Inferior parietal cortex (tissue), 1 donor: ENCODE results near the gene HNRNPA3.
A peak's percentile ranks its signal among the peaks of the same experiment; 100 is the strongest.
"Not testable (repeated sequence)": the region's sequence is repeated elsewhere in the genome, so short reads cannot be mapped to it uniquely, and the experiment has no call there.

Experiments used
- DNase-seq: peaks from one replicate; pipeline ENCODE4 v3.0.0-alpha.2; 2016; ENCODE audit errors: extremely low spot score

The HNRNPA3 gene

DNA sequence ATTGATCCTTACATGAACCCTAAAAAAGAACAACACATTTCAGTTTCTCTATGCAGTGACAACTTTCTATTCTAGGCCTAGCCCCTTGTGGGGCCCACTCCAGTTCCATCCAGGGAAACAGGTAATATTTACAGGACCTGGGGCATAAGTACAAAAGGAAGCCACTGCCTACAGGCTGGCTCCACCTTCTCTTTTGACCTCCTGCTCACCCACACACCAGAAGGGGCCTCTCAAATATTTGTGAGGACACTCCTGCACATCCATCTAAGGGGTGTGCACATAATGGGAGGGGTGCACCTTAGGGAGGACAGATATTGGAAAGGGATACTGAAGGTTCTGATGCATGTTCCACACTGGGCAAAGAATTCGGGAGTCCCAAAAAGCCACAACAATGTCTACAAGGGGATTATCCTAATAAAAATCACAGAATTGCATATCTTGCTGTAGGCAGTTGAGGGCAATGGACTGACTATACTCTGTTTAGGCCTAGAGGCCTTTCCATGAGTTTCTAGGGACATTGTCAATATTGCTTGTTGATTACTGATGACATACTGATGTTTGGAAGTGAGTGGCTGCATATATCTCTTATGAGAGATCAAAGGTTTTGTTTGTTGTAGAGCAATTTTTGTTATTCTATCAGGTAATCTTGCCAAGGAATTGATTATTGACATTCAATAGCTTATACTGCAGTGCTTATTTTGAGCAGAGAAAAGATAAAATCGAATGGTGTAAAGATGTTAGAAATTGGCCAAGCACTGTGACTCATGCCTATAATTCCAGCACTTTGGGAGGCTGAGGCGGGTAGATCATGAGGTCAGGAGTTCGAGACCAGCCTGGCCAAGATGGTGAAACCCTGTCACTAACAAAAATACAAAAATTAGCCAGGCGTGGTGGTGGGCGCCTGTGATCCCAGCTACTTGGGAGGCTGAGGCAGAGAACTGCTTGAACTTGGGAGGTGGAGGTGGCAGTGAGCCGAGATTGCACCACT is 23.8 kb upstream of the HNRNPA3 start:
- no peak for DNase-seq

- DNase-seq: no peak
Measured at GRCh38 chr2:177190941-177191340, 21.7 kb upstream of the HNRNPA3 start.

DNA sequence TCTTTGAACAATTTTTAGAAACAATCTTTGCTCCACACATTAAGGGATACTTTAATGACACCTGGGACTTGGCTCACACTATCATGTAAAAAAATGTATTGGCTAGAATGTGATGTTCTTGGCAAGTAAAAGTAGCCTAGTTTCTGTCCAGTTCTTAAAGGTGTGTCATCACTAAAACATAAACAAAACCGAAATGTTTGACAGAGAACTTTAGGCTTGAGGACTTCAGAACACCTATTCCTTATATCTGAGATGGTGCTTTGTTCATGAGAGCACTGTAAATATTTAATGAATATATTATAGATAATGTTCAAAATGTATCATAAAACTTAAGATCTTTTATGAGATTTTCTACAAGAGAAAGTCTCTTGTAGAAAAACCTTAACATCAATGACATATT is 19.8 kb upstream of the HNRNPA3 start:
- no peak for DNase-seq

GRCh38 chr2:177193240-177193639 is 19.4 kb upstream of the HNRNPA3 start:
- no peak for DNase-seq

GRCh38 chr2:177195194-177195593 is 17.4 kb upstream of the HNRNPA3 start:
- DNase-seq: no peak

GRCh38 chr2:177200419-177200818 is 12.2 kb upstream of the HNRNPA3 start:
- not testable (repeated sequence) for DNase-seq

- no peak for DNase-seq
Measured at GRCh38 chr2:177201919-177202346, 10.7 kb upstream of the HNRNPA3 start.

- DNase-seq: no peak
Measured at GRCh38 chr2:177204417-177204816, 8.2 kb upstream of the HNRNPA3 start.

GRCh38 chr2:177207101-177207500 is 5.5 kb upstream of the HNRNPA3 start:
- no peak for DNase-seq

DNA sequence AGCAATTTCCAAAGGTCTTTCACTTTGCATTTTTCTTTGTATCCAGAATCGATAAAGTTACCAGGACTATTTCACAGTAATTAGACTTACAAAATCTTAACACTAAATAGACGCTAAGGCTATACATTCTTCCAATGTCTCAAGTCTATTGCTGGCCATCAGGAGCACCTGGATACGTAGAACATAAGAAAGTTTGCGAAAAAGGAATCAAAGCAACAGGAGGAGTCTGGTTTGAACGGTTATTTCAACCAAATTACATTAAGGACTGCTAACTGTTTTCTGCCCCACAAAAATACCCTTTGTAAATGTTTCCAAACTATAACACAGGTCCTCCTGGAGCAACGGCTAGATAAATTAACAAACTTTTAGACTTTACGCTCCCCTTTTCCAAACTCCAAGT is 1.4 kb upstream of the HNRNPA3 start:
- no peak for DNase-seq

GRCh38 chr2:177211576-177212105 is 953 bp upstream of the HNRNPA3 start:
- no peak for DNase-seq

- peak; percentile 77 for DNase-seq
Measured at GRCh38 chr2:177212891-177213856, 580 bp downstream of the HNRNPA3 start.

DNA sequence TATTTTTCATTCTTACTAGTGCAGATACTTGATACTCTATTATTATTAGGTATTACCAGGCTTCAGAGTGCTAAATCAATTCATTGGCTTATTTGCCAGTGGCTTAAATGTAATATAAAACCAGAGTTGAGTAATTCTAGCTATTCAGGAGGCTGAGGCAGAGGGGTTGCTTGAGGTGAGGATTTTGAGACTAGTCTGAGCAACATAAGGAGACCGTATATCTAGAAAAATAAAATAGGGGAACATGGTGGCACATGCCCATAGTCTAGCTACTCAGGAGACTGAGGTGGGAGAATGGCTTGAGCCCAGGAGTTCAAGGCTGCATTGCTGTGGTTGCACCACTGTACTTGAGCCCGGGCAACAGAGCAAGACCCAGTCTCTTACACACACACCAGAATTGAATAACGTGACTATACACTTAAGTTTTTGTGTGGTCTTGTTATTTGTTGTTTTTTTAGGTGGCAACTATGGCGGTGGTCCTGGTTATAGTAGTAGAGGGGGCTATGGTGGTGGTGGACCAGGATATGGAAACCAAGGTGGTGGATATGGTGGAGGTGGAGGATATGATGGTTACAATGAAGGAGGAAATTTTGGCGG is 4.8 kb downstream of the HNRNPA3 start:
- DNase-seq: no peak

DNA sequence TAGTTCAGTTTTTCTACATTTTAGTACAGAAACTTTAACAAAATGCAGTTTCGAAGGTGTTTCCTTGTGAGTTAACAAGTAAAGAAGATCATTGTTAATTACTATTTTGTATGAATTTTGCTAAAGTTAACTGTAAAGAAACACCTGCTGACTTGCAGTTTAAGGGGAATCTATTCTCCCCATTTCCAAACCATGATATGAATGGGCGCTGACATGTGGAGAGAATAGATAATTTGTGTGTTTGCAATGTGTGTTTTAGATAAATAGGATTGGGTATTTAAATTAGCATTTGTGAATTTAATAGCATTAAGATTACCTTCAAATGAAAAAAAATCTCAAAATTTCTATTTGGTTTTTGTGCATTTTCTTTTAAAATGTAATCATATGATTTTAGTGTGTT is 7.2 kb downstream of the HNRNPA3 start:
- DNase-seq: not testable (repeated sequence)

GRCh38 chr2:177221534-177221933 is 8.9 kb downstream of the HNRNPA3 start:
- no peak for DNase-seq

- DNase-seq: no peak
Measured at GRCh38 chr2:177221970-177222369, 9.4 kb downstream of the HNRNPA3 start.

DNA sequence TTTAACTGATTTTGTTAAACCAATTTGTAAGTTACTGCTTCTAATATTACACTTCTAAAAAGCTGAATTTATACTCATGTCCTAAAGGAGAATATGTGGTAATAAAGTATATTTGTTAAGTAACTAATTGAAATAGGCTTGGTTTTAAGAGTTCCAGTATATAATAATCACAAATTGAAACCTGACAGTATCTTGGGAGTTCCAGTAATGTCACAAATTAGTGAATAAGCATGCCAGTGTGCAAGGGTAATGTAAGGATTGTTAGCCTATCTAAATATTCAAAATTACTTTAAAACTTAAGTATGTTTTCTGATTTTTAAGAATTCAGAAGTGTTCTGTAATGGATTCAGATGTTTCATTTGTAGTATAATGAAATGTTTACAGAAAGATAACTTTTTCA is 10.8 kb downstream of the HNRNPA3 start:
- not testable (repeated sequence) for DNase-seq

DNA sequence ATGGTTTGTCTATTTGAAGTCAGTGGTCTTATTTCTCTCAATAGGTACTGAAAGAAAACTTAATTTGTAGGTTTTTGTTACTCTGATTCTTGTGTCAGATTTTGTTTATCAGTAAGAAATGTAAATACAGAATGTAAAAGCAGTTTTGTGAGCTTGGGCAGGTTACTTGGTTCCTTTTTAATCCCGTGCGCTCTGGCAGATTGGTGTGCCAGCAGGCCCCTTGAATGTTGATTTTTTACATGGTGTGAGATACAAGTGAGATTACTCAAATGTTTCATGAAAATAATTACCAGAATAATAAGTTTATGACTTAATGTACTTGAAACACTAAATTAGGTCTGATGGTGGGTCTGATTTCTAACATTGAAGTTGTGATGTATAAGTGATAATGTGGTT is 13.4 kb downstream of the HNRNPA3 start:
- DNase-seq: no peak

DNA sequence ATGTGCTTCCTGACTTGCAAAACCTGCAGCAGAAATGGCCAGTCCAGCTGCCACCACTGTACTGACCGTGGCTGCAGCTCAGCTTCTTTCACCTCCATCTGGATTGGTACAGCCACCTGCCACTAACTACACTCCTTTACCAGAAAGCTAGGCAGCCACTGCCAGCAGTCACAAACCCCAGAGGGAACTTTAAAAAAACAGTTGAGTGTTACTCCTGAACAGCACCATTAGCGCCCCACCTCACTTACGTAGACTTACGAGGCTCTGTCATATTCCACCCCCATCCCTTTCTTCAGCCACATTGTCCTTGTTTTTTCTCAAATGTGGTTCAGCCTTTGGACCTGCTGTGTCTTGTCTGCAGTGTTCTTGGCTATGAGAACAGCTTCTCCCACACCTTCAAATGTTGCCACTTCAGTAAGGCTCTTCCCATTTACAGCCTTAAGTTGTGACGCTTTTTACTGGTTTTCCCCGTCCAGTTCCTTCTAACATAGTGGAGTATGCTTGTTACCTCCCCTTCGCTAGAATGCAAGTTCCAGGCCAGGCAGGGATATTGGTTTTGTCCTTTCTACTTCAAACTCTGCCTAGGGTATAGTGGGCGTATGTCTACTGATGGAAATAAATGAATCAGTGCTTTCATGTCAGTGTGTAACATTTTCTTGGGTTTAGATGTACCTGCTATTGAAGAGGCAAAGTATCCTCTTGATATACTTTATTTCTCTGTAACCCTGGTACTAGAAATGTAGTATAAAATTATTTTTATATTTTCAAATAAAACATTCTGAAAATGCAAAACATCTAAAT is 17.0 kb downstream of the HNRNPA3 start:
- no peak for DNase-seq

- DNase-seq: no peak
Measured at GRCh38 chr2:177231270-177231669, 18.7 kb downstream of the HNRNPA3 start.
